ENCODE measurements around the gene CABLES1. TPM values are rescaled to one million over a fixed set of nuclear protein-coding genes. Genes with fewer than 3 reads are reported as not detected.

Gene CABLES1
- total and polyA plus RNA-seq, 2 of the 8 experiments (the other 6 are each of a cell fraction or from before 2014, with no cell fraction given): 9.2 to 26.4 TPM

- H3K9me3 ChIP-seq (ENCODE audit: insufficient read depth in 2 of 2, low read depth in 1 of 2, low read length in 1 of 2): no peaks in the 10 kb centered on the region
- peaks cover 12 to 30% of the 10 kb centered on the region in 2 experiments for H3K79me2 ChIP-seq (ENCODE audit: control insufficient read depth in 1 of 2, insufficient read depth in 2 of 2, low read length in 2 of 2)
- no peaks in the 10 kb centered on the region for H3K36me3 ChIP-seq (ENCODE audit: control insufficient read depth in 2 of 4, insufficient read depth in 4 of 4, low read length in 3 of 4)
- peak overlapping the region in 3 of 4 experiments; percentile 62 to 80 (median 79); a peak in 5 of 7 replicates for H3K9ac ChIP-seq (replicated peaks in 1 of 4; ENCODE audit: extremely low read depth in 1 of 4, low read depth in 3 of 4, low read length in 3 of 4)
- H3K18ac ChIP-seq (ENCODE audit: extremely low read depth, low read length): peak overlapping the region; percentile 52
- no peak overlapping the region for H4K8ac ChIP-seq (ENCODE audit: extremely low read depth, insufficient read depth, low read length)
- H4K5ac ChIP-seq (ENCODE audit: insufficient read length, low read depth, low read length): peak overlapping the region; percentile 49
- no peak overlapping the region for H2BK120ac ChIP-seq (replicated peaks; ENCODE audit: low read depth, low read length)
- H3K27me3 ChIP-seq (replicated peaks in 1 of 4; ENCODE audit: control insufficient read depth in 3 of 4, extremely low read depth in 1 of 4, insufficient read depth in 3 of 4, low read length in 3 of 4): peaks cover 0 to 8% (median 2%) of the 10 kb centered on the region in 4 experiments; a peak in 3 of 7 replicates
- H3K4me1 ChIP-seq (replicated peaks in 1 of 4; ENCODE audit: control insufficient read depth in 3 of 4, insufficient read depth in 4 of 4, low read length in 3 of 4): peaks cover 9 to 26% (median 15%) of the 10 kb centered on the region in 4 experiments; a peak in 6 of 7 replicates
- no peak overlapping the region for H3K14ac ChIP-seq (ENCODE audit: insufficient read length)
- WGBS, 2 experiments (ENCODE audit: extremely low coverage in 1 of 2, insufficient coverage in 1 of 2, insufficient read length in 1 of 2, insufficient replicate concordance in 2 of 2, low coverage in 1 of 2, low lambda C conversion rate in 2 of 2, missing lambda C conversion rate in 1 of 2): 2% methylated on average over 15 of the region's 18 CpGs; no CpG with 5 or more reads in 1 of the 2 experiments
- 0 out of 2 replicates have a peak overlapping the region, but pooled peaks have one; percentile 42 for H2AK5ac ChIP-seq (ENCODE audit: low read depth, low read length)
- H3K4me3 ChIP-seq (ENCODE audit: extremely low read depth in 1 of 4, insufficient read depth in 2 of 4, low read depth in 3 of 4, low read length in 4 of 4): peak overlapping the region; percentile 69 to 84 (median 71); a peak in 7 of 8 replicates
- ChIA-PET POLR2A (ENCODE audit: partially characterized antibody) (interaction anchor here (0.8 to 5.6 kb wide), 21 partner anchors 10 to 267 kb away, joined by 3 to 46 read pairs (median 5); no protein-coding TSS in a partner anchor), CTCF (ENCODE audit: partially characterized antibody) (interaction anchor here (0.6 to 3.2 kb wide), 11 partner anchors 9 to 391 kb away, joined by 3 to 9 read pairs (median 4); no protein-coding TSS in a partner anchor)
- H3K23ac ChIP-seq (ENCODE audit: insufficient read length): no peak overlapping the region
- peak; percentile 45 for FAIRE-seq
- H2BK12ac ChIP-seq (ENCODE audit: low read depth, low read length): peak overlapping the region; percentile 44; the same call in 1 of the 2 replicates
- H4K91ac ChIP-seq (replicated peaks; ENCODE audit: insufficient read length, low read length): peak overlapping the region; percentile 48
- peak overlapping the region; percentile 40; the same call in 1 of the 2 replicates for H2BK20ac ChIP-seq (ENCODE audit: low read length)
- peak overlapping the region; percentile 60; the same call in 1 of the 2 replicates for H2BK5ac ChIP-seq (ENCODE audit: low read depth, low read length)
- no peak overlapping the region; the same call in none of the 2 replicates for H2BK15ac ChIP-seq (ENCODE audit: low read length)
- no peak overlapping the region for H3K4ac ChIP-seq (replicated peaks; ENCODE audit: insufficient read length, low read depth, low read length)
- H3K56ac ChIP-seq (replicated peaks; ENCODE audit: insufficient read length, low read depth, low read length): no peak overlapping the region
- peak; percentile 63 to 71 for DNase-seq (ENCODE audit: low read depth in 1 of 2, low spot score in 2 of 2)
- peak overlapping the region; percentile 38 for H3K27ac ChIP-seq (ENCODE audit: low read depth, low read length)
- H2AFZ ChIP-seq (ENCODE audit: low read length): no peak overlapping the region
- H3K4me2 ChIP-seq (ENCODE audit: insufficient read depth in 1 of 2, low read depth in 2 of 2, low read length in 2 of 2): peak overlapping the region; percentile 94 to 97
- H3K79me1 ChIP-seq (ENCODE audit: low read depth, low read length): 0 out of 2 replicates have a peak, but pooled peaks cover 7% of the 10 kb centered on the region
- H4K20me1 ChIP-seq (replicated peaks in 1 of 2; ENCODE audit: control insufficient read depth in 1 of 2, insufficient read depth in 2 of 2, low read length in 2 of 2): peaks cover 3 to 6% of the 10 kb centered on the region in 2 experiments
- H3K23me2 ChIP-seq (ENCODE audit: low read depth, low read length): peaks cover 25% of the 10 kb centered on the region
- TF ChIP-seq HDAC6 (IDR thresholded peaks at IDR 0.05; ENCODE audit: low read depth, low read length) (no peak), TAF1 (IDR thresholded peaks at IDR 0.05; ENCODE audit: low read depth, low read length) (peak; percentile 46; the same call in 1 of the 2 replicates), ASH2L (IDR thresholded peaks at IDR 0.05; ENCODE audit: low read length) (peak; percentile 74), EGR1 (IDR thresholded peaks at IDR 0.05; ENCODE audit: borderline replicate concordance, low read depth, low read length) (no peak), POLR2A (IDR thresholded peaks at IDR 0.05; ENCODE audit: control extremely low read depth in 1 of 2, low read depth in 2 of 2, low read length in 2 of 2) (peak in 1 of 2 experiments; percentile 65; a peak in 2 of 3 replicates), SIN3A (conservative IDR thresholded peaks at IDR 0.05 in 1 of 2, IDR thresholded peaks at IDR 0.05 in 1 of 2; ENCODE audit: low read depth in 1 of 2, low read length in 2 of 2) (peak in 1 of 2 experiments; percentile 9; a peak in 1 of 4 replicates), CBX5 (IDR thresholded peaks at IDR 0.05; ENCODE audit: low read depth, low read length) (no peak), BACH1 (IDR thresholded peaks at IDR 0.05; ENCODE audit: low read length) (no peak), TBP (IDR thresholded peaks at IDR 0.05; ENCODE audit: low read depth, low read length) (peak; percentile 81), SRF (IDR thresholded peaks at IDR 0.05; ENCODE audit: low read depth, low read length) (no peak)
Observed at GRCh38 chr18:23133860-23134779, 1.2 kb upstream of the CABLES1 start.
